ENCODE data around the gene SMARCB1.

Gene SMARCB1

GRCh38 chr22:23780146-23780748 lies 6.5 kb upstream of the SMARCB1 start:
- no peak for DNase-seq (ENCODE audit: low read depth)

DNA sequence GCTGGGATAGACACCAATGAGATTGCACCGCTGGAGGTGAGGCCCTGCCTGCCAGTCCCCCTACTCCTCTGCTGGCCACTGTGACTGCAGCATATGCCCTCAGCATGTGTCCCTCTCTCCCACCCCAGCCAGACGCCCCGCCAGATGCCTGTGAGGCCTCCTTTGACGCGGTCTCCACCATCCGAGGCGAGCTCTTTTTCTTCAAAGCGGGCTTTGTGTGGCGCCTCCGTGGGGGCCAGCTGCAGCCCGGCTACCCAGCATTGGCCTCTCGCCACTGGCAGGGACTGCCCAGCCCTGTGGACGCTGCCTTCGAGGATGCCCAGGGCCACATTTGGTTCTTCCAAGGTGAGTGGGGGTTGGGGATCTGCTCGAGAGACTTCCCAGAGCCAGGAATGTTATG lies 5.7 kb upstream of the SMARCB1 start:
- no peak for DNase-seq (ENCODE audit: low read depth)

DNA sequence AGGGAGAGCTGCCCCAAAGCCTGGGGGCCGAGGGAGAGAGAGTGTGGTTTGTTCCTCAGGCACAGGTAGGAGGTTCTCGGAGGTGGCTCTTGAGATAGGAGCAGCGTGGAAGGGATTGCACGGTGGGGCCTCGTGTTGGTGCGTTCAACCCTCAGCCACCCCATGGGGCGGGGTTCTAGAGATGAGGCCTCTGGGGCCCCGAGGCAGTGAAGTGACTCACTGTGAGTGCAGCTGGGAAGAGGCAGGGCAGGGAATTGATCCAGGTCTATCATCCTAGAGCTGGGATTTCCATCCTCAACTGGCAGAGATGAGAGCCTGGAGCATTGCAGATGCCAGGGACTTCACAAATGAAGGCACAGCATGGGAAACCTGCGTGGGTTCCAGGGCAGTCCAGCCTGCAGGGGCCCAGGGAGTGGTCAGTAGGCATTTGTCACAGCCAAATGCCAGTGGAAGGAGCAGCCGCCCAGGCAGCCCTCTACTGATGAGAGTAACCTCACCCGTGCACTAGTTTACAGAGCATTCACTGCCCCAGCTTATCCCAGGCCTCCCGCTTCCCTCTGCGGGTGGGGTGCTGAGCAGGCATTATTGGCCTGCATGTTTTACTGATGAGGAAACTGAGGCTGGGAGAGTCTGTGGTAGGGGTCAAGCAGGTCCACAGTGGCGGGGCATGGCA lies 5.1 kb upstream of the SMARCB1 start:
- DNase-seq (ENCODE audit: low read depth): no peak

DNA sequence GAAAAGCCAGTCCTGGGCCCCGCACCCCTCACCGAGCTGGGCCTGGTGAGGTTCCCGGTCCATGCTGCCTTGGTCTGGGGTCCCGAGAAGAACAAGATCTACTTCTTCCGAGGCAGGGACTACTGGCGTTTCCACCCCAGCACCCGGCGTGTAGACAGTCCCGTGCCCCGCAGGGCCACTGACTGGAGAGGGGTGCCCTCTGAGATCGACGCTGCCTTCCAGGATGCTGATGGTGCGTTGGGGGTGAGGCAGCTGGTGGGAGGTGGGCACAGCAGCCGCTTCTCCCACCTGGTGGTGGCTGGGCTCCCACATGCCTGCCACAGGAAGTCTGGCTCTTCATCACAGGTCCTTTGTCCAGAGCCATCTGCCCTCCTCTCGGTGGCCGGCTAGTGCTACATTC lies 4.5 kb upstream of the SMARCB1 start:
- no peak for DNase-seq (ENCODE audit: low read depth)

DNA sequence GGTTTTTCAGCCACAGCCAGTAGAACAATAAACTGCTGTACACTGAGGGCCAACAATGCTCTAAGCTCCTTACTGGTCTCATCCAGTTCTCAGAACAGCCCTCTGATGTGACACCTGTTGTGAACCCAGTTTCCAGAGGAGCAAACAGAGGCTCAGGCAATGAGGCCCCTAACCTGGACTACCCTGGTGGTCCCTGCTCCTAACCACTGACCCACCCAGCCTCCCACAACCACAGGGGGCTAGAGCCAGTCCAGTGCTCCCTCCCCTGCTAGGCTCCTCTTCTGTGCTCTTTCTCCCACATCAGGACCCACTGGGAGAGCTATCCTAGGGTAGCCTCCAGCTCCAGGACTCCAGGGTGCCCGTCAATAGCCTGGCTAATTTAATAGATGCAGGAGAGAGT lies 4.1 kb upstream of the SMARCB1 start:
- DNase-seq (ENCODE audit: low read depth): no peak

DNA sequence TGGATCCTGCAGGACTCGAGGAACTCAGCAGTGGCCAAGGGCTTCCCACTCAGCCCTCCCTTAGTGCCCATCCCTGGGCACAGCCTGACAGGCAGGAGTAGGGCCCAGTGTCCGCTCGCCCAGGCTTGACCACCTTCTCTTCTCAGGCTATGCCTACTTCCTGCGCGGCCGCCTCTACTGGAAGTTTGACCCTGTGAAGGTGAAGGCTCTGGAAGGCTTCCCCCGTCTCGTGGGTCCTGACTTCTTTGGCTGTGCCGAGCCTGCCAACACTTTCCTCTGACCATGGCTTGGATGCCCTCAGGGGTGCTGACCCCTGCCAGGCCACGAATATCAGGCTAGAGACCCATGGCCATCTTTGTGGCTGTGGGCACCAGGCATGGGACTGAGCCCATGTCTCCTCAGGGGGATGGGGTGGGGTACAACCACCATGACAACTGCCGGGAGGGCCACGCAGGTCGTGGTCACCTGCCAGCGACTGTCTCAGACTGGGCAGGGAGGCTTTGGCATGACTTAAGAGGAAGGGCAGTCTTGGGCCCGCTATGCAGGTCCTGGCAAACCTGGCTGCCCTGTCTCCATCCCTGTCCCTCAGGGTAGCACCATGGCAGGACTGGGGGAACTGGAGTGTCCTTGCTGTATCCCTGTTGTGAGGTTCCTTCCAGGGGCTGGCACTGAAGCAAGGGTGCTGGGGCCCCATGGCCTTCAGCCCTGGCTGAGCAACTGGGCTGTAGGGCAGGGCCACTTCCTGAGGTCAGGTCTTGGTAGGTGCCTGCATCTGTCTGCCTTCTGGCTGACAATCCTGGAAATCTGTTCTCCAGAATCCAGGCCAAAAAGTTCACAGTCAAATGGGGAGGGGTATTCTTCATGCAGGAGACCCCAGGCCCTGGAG lies 3.3 kb upstream of the SMARCB1 start:
- DNase-seq (ENCODE audit: low read depth): no peak

- no peak for DNase-seq (ENCODE audit: low read depth)
These were observed 2.5 kb upstream of the SMARCB1 start for GRCh38 chr22:23784215-23784732.

DNA sequence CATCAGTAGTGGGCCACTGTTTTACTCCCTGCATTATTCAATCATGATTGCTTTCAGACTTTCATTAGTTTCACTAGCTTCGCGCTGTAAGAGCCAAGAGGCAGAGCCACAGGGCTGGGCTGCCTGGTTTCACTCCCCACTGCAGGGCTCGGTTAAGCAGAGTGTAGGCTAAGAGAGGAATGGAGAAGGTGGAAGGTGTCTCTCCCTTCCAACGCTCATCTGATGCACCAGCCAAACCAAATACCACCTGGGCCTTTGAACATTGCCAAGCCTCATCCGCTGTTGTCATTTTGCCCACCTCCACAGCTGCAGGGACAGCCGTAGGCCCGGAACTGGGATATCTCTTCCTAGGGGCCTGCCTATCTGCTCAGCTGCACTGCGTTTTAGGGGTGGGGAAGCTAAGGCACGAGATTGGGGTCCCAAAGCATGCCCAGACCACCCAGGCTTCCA lies 480 bp upstream of the SMARCB1 start:
- DNase-seq (ENCODE audit: low read depth): no peak

- no peak for DNase-seq (ENCODE audit: low read depth)
These were observed 782 bp downstream of the SMARCB1 start for GRCh38 chr22:23787600-23787896.

DNA sequence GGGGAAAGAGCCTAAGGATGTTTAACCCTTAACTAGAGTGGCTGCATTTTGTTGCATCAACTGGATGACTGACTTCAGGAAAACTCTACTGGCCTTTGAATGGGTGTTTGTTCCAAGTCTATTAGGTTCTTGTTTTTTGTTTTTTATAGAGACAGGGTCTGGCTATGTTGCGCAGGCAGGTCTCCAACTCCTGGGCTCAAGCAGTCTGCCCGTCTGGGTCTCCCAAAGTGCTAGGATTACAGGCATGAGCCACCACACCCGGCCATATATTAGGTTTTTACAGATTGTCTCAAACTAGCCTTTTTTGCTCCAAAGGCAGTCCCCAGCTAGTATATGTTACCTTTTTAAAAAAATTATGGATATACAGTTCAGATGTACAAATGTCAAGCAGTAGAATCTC lies 1.1 kb downstream of the SMARCB1 start:
- no peak for DNase-seq (ENCODE audit: low read depth)

DNA sequence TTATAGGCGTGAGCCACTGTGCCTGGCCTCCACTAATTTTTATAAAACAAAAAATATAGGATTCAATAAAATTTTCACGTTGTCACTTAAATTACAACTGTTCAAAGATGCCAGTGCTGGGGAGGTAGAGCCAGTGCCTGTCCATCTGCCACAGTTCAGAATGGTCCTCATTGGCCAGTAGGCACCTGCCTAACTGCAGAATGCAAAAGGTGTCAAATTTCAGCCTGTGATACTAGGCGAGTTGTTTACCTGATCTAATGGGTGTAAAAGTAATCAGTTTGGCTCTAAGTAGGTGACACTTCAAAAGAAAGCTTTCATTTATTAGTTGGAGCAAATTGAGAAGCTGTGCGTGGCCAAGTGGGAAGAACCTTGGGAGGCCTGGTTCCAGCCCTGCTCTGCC lies 2.4 kb downstream of the SMARCB1 start:
- DNase-seq (ENCODE audit: low read depth): no peak

DNA sequence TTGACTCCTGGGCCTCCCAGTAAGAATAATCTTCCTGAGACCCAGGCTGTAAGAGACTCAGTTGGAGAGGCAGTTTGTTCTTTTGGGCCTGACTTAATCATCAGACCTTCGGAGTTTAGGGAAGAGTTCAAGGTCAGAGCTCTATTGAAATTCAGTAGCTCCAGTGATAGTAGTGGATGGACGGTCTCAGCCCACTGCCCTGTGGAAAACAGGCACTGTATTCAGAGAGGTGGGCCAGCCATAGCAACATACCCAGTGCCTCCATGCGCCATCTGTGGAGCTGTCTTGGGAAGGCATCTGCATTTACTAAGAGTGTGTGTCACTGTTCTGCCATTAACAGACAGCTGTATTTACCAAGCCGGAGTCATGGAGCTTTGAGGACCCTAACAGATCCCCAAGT lies 2.9 kb downstream of the SMARCB1 start:
- DNase-seq (ENCODE audit: low read depth): no peak

GRCh38 chr22:23790819-23791737 lies 4.3 kb downstream of the SMARCB1 start:
- DNase-seq (ENCODE audit: low read depth): no peak

GRCh38 chr22:23791738-23792645 lies 5.2 kb downstream of the SMARCB1 start:
- DNase-seq (ENCODE audit: low read depth): no peak

GRCh38 chr22:23793326-23793725 lies 6.6 kb downstream of the SMARCB1 start:
- no peak for DNase-seq (ENCODE audit: low read depth)

DNA sequence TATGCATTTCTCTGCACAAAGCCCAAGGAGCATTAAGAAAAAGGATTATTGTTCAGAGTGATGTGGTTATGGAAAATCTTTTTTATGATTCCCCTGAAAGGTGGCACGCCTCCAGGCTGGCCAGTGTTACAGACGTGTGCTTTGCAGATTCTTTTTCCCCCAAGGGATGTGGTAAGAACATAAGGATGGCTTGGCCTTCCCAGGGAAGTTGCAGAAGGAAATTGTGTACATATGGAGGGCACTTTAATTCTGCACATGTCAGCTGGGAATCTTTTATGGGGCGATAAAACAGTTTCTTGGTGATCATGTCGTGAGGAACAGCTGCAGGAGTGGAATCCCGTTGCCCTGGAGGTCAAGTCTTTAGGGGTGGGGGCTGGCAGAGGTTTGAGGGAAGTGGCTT lies 9.7 kb downstream of the SMARCB1 start:
- no peak for DNase-seq (ENCODE audit: low read depth)

GRCh38 chr22:23800297-23801237 lies 13.8 kb downstream of the SMARCB1 start:
- no peak for DNase-seq (ENCODE audit: low read depth)

DNA sequence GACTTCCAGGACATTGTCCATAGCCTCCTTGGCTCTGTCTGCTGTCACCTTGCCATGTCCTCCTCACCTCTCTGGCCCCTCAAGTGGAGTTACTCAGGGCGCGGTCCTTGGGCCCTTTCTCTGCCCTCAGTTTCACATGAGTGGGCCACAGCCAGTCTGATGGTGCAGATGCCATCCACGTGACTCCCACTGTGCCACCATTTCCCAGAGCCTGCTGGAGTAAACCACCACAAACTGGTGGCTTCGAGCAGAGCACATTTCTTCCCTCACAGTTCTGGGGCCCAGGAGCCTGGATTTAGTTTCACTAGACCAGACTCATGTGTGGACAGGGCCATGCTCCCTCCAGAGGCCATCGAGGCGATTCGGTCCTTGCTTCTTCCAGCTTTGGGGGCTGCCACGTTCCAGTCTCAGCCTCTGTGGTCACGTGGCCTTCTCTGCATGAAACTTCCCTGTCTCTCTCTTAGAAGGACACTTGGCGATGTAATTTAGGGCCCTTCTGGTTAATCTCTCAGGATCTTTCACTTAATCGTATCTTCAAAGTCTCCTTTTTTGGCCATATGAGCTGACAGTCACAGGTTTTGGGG lies 14.6 kb downstream of the SMARCB1 start:
- DNase-seq (ENCODE audit: low read depth): no peak

- no peak for DNase-seq (ENCODE audit: low read depth)
These were observed 15.2 kb downstream of the SMARCB1 start for GRCh38 chr22:23801886-23802377.

Data from T follicular helper cell (primary cell).